ENCODE data around the gene CD300LF.

Gene CD300LF

DNA sequence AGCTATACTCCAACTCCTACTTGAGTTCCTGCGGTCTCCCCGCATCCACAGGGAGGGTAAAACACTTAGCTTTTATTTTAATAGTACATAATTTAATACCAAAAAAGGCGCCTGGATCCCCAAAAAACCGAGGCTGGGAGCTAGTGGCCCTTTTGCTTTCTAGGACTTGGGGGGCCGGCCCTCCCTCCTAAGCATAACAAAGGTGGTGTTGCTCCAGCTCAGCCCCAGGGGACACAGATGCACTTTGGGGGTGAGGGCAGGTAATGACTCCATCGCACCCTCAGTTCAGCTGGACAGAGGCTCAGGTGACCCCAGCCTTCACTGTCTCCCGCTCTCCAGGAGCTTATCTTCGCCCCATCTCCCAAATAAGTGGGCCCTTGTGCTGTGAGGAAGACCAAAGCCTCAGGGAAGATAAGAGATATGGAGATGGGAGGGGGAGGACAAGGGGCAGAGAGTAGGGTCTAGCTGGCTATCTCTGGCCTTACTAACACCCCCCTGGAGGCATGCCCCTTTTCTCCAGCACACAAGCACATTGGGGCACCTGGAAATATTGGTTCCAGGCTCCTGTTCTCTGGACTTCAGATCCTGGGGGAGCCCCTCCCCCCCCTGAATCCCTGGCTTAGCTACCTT is 32.9 kb upstream of the CD300LF start:
- FAIRE-seq = no peak

DNA sequence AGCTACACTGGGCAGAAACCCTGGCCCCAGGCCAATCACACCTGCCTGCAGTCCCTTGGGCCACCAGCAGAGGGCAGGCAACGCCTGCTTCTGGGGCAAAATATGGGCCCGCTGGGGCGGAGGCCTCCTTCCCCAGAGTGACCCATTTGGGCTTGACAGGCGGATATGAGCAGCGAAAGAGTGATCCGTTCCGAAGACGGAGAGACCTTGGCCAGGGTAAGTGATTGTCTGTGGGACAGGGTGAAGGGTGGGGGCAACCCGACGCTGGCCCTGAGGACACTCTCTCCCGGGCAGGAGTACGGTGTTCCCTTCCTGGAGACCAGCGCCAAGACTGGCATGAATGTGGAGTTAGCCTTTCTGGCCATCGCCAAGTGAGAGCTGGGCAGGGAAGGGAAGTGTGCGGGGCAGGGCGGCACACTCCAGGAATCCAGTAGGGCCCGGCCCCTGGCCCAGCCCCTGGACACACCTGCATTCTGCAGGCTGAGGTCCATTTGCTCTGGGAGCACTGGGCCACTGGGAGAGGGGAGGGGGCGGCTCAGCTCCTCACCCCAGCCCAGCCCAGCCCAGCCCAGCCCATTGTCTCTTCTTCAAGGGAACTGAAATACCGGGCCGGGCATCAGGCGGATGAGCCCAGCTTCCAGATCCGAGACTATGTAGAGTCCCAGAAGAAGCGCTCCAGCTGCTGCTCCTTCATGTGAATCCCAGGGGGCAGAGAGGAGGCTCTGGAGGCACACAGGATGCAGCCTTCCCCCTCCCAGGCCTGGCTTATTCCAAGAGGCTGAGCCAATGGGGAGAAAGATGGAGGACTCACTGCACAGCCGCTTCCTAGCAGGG is 32.2 kb upstream of the CD300LF start:
- no peak for FAIRE-seq

DNA sequence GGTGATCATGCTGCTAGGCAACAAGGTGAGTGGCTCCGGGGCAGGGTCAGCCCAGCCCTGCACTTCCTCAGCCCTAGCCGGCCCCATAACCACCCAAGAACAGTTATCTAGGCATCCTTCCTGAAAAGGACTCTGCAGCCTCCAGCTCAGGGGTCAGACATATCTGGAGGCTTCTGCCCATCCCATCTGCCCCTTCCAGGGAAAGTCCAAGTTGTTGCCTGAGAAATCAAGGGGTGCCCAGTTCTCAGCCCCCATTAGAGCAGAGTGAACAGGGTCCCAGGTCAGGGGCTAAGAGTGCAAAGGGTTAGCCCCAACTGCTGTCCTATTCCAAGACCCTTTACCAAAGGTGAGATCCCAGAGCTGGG is 31.6 kb upstream of the CD300LF start:
- FAIRE-seq = no peak

DNA sequence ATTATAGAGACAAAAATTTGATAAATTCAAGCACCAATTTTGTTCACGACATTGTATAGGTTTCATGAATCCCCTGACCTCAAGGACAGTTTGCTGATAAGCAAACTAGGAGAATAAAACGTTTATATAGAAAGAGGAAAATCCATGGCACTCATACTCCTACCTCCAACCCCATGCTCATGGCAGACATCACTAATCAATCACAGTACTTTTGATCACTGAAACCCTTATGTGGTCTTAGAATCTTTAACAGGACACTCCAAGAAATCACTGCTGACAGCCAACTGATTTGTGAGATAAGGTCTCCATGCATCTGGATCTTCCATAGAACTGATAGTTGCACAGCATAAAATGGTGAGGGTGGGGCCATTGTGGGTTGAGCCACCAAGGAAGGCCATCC is 31.0 kb upstream of the CD300LF start:
- no peak for FAIRE-seq

DNA sequence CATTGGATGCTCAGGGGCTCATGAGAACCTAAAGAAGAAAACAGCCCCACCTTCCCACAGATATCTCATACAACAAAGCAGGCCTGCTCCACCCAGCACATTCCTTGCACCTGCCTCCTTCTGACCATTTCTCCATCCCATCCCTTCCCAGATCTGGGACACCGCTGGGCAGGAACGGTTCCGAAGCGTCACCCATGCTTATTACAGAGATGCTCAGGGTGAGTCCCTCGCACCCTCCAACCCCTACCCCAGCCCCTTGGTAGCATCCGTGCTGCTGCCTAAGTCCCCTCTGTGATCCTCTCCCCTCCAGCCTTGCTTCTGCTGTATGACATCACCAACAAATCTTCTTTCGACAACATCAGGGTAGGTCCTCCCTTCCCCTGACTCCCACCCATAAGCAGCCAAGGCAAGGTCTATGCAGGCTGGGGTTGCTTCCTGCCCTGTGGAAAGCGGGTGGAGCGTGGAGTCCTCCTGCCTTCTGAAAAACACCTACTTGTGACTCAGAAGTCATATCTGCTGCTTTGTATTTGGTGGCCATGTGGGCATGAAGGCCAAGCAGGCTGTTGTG is 30.3 kb upstream of the CD300LF start:
- no peak for FAIRE-seq

DNA sequence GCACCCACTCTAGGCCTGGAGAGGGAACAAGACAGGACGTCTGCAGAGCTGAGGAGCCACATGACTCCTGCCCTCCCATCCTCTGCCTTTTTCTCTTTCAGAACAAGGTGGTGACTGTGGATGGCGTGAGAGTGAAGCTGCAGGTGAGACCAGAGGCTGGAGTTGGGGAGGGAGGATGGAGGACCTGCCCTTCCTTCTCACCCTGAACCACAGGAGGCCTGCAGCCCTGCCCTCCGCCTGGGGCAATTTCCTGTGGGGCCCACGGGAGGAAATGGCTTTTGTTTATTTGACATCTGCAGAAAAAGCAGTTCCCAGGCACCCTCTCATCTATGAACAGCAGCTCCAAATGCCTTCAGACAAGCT is 29.4 kb upstream of the CD300LF start:
- FAIRE-seq = no peak

DNA sequence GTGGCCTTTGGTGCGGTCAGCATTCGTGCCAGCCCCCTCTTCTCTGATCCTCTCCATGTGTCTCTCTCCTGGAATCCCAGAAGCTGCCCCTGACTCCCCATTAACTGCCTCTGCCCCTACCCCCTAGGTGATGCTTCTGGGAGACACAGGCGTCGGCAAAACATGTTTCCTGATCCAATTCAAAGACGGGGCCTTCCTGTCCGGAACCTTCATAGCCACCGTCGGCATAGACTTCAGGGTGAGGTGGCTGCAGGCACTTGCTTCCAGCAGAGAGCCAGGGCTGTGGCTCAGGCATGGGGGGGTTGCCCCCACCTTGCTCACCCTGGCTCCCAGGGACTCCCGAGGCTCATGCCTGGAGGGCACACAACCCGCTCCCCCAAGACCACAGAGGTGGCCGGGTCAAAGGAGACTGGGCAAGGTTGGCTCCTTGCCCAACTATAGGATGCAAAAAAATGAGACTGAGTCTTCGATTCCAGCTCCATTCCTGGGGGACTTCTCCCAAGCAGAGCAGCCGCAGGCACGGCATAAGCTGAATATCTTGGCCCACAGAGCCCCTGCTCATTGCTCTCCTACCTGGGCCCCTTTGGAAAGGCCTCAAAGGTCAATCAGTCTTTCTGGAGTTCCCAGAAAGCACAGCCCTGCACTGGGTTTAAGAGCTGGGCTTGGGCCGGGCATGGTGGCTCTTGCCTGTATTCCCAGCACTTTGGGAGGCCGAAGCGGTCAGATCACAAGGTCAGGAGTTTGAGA is 28.1 kb upstream of the CD300LF start:
- FAIRE-seq = no peak

DNA sequence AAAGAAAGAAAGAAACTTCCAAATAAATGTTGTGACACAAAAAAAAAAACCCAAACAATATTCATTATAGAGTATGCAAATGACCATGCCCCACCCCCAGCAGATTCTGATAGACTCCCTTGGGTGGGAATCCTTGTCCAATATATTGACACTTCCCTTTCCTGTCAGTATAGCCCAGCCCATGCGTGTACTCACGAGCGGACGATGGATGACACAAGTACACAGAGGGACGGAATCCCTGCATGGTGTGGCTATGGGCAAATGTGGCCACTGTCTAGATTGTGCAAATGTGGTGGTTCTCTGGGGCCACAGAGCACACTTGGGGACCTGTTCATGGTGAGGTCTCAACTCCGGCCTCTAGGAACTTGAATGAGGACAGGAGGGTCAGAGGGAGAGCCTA is 27.4 kb upstream of the CD300LF start:
- FAIRE-seq = no peak

DNA sequence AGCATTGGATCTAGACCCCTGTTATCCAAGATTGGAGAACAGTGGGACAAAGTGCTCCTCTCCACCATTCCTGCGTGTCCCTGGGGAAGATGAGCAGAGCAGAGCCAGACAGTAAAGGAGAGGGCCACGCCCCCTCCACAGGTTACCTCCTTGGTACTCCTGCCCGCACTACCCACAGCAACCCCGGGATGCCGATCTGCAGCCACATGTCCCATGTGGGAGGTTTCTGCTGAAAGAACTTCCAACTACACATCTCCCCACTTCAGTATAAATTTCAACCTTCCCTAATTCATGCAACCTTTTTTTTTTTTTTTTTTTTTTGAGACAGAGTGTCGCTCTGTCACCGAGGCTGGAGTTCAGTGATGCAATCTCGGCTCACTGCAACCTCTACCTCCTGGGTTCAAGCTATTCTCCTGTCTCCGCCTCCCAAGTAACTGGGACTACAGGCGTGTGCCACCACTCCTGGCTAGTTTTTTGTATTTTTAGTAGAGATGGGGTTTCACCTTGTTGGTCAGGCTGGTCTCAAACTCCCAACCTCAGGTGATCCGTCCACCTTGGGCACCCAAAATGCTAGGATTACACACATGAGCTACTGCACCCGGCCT is 26.6 kb upstream of the CD300LF start:
- no peak for FAIRE-seq

DNA sequence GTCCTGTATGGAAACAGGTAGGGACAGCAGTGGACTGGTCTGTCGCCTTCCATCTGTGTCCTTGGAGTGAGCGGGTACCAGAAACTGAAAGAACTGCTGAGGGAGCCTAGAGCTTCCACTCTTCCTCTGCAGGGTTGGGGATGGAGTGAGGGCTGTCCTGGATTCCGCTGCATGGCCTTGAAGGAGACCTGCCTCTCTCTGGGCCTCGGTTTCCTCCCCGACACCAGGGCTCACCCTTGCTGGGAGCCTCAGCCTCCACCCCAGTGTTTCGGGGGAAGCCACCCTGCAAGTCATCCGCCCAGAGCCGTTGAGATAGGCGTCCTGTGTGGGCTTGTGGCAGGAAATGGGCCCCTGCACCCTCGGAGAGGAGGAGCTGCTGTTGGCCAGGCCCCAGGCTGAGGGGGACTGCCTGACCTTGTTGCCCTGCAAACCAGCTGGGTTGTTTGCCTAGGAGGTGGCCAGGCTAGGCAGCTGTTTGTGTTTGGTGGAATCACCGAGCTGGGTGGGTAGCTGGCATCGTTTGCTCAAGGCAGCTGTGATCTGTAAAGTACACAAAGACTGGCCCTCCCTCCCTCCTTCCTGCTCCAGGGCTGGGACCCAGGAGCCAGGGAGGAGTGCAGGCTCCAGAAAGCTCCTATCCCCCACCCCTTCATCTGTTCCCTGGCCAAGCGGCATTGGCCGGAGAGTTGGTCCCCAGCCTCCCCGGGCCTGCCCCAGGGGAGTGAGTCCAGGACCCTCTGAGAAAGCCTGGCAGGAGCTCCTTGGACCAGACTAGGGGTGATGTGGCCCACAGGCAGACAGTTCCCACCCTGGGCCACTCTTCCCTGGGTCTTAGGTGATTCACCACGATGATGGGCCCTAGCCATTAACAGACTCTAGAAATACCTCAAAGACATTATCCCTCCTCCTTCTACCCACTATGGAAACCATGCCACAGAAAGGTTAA is 25.6 kb upstream of the CD300LF start:
- no peak for FAIRE-seq

DNA sequence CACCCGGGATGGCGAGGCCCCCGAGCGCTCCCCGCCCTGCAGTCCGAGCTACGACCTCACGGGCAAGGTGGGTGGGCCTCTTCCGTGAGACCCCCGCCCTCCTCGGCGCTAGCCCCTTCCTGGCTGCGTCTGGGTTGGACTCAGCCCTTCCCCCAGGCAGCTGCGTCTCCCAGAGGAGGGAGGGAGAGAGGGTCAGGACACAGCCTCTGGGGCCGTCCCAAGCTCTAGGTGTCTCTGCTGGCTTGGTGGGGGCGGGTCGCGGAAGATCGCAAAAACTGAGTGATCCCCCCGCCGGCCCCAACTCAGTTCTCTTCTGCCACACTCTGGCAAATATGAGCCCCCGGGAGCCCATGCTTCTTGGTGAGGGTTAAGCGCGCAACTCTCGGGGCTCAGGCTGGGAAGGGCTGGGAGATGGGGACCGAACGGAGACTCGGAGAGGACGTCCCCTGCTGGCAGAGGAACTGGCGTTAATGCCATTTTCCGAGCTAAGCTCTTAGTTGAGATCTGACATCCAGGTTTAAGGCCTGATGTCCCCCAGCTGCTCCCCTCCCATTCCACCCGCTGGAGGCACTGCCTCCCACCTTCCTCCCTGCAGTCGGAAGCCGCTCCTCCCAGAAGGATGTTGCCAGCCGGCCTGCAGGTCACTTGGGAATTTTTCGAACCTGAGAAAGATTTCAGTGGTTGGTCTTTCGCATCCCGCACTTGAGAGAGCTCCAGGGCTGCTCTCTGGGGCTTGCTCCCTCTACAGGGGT is 24.8 kb upstream of the CD300LF start:
- no peak for FAIRE-seq

DNA sequence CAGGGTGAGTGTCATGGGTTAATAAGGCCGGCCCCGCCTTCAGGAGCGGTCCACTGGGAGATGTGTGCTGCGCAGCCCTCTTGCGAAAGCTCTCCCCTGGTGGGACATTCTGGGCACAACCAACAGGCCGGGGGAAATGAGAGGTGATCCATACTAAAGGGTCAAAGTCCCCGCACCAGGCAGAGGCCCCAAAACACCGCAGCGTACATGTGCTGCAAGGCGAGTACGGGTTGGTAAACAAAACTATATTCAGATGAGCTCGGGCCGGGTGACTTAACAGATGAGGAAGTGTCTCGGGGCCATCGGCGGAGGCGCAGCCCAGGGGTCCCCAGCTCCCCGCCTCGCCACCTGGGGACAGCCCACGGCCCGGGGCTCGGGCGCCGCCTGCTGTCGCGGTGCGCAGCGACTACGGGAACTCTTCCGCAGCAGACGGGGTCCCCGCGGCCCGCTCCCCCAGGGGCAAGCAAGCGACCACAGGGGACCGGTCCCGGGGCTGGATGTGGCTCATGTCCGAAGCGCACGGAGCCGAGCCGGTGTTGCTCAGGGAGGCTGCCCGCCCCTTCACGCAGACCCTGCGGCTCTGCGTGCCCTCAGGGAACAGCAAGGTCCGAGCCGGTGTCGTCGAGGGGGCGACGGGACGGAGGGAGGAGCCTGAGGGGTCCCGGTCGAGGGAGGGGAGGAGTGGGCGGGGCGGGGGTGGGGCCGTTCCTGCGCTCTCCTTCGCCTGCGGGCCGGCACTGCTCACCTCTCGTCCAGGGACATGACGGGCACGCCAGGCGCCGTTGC is 24.0 kb upstream of the CD300LF start, which contains the start of gene RAB37:
Gene RAB37, plus strand, starts transcription at position 744 of the 786 bp plus-strand sequence. Its CDS starts 17 bp downstream, at position 761.
- FAIRE-seq = no peak

DNA sequence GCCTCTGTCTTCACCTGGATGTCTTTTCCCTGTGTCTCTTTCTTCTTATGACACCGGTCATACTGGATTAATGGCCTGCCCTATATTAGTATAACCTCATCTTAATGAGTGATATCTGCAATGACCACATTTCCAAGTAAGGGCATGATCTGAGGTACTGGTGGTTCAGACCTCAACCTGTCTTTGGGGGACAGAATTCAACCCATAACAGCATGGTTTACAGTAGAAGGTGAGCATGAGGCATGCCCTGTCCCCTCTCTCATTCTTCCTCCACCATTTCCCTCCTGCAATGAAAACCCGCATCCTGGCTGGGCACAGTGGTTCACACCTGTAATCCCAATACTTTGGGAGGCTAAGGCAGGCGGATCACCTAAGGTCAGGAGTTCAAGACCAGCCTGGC is 21.5 kb upstream of the CD300LF start:
- no peak for FAIRE-seq

DNA sequence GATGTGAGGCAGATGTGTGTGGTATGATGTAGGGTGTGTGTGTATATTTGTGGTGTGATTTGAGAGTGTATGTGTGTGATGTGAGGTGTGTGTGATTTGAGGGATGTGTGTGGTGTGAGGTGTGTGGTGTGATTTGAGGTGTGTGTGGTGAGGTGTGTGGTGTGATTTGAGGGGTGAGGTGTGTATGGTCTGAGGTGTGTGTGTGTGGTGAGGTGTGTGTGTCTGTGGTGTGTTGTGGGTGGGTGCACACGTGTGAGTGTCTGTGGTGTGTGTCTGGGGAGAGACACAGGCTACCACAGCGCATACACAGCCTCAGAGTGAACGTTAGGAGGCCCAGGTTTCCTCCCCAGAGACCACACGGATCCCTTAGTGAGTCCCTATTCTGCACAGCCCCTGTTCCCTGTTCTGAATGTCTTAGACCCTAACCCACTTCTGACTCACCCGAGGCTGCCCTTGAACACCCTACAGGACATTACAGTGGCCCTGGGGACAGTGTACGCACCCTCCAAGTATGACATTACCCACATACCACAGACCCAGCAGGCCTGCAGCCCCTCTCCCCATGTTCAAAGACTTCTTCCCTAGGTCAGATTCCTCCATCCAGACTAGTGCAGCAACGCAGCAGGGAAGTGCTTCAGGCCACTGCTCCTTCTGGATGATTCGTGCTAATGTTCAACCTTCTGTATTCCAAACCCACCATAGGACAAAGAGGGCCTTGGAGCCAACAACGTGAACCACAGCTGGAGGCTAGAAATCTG is 20.8 kb upstream of the CD300LF start:
- FAIRE-seq = no peak

DNA sequence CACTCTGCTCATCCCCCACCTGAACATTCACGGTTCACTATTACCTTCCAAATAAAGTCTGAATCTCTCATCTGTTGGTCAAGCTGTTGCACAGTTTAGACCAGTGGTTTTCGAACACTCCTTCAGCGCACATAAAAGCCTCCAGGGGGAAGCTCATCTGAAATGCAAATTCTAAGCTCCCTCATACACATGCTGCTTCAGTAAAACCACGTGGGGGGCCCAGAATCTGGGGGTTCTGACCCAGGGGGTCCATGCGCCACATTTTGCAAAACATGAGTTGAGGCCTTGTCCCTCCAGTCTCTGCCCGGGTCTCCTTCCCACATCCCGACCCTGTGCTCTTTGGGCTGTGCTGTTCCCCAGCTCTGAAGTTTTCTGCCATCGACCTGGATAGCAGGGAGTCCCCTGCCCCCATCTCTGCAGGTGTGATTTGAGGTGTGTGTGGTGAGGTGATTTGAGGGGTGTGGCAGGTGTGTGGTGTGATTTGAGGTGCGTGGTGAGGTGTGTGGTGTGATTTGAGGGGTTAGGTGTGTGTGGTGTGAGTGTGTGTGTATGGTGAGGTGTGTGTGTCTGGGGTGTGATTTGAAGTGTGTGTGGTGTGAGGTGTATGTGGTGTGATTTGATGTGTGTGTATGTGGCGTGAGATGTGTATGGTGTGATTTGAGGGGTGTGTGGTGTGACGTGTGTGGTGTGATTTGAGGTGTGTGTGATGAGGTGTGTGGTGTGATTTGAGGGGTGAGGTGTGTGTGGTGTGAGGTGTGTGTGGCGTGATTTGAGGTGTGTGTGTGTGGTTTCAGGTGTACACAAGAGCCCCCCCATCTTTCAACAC is 19.5 kb upstream of the CD300LF start:
- FAIRE-seq = no peak

DNA sequence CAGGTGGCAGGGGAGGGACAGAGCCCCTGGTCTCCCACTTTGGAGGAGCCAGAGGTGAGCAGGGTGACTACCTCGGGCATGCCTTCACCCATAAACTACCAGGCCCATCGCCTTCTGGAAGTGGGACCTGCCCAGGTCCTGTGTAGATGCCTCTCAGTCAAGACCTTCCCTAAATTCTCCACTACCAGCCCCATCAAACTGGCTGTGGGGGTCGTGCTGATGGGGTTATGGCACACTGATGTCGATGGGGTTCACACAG is 18.6 kb upstream of the CD300LF start:
- FAIRE-seq = no peak

DNA sequence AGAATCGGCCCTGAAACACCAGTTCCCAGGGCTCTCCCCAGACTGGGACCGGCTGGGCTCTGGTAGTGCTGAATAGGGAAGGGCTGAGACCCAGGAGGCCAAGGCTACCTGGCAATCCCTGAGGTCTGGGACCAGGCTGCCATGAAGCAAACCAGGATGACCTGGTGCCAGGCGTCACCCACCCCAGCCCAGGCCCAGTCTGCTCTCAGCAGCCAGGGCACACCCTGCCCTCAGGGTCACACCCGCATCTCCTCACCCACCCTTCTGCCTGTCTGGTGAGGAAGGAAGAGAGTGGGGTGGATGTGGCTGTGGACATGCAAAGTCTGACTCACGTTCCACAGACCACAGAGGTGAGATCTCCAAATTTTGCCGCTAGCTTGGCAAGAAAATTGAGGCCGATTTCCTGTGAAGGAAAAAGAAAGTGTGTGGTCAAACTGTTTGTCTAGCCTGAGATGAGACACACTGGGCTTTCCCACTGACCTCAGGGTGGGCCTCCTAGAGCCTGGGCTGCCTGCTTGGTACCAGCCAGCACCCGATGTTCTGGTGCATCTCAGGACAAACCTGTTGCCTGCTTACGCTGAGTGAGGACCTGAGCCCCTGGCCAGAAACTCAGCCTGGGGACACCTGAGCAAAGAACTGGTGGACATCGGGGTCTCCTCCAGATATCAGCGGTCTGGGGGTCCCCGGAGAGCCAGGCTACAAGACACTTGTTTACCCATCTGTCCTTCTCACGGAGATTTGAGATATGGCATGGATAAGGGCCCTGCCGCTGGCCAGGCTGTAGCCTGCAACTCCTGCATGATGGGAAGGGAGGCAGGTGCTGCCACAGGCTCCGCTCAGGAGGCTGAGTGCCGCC is 18.0 kb upstream of the CD300LF start:
- no peak for FAIRE-seq

DNA sequence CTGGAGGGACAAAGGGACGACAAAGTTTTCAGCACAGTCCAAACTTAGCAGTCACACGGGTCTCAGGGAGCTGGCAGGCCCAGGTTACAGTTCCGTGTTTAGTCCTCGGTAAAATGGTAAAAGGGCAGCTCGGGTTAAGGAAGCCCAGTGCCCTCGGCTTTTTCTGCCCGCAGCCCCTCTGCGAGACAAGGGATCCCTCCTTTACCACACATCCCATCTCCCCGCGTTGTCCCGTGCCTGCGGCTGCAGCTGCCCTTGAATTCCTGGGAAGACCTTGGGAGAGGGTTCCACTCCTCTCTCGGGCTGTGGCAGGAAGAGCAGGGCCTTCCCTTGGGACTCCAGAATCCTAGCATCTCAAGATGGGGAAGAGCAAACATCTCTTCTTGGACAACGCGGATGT is 17.1 kb upstream of the CD300LF start:
- no peak for FAIRE-seq

Measured in endometrium (tissue), 2 donors.